Gastroesophageal sphincter (tissue), 3 donors: ENCODE results near the gene RARRES2.

Source experiments
- POLR2AphosphoS5 ChIP-seq: sonication (generic); formaldehyde crosslinking; IDR thresholded peaks from one replicate; pipeline ENCODE4 v1.6.1; 2017; ENCODE audit warnings: antibody characterized with exemption
- TF ChIP-seq, protein P1 (sequence below), 4 experiments: fragments of 200-600 bp in 2 of 4; fragments of 450-650 bp in 2 of 4; sonication (generic) in 1 of 4; IDR thresholded peaks; one replicate each; pipeline ENCODE4 v1.5.1; 2017 to 2019; ENCODE audit warnings: antibody characterized with exemption in 4 of 4, mild to moderate bottlenecking in 2 of 4, moderate library complexity in 2 of 4

DNA sequence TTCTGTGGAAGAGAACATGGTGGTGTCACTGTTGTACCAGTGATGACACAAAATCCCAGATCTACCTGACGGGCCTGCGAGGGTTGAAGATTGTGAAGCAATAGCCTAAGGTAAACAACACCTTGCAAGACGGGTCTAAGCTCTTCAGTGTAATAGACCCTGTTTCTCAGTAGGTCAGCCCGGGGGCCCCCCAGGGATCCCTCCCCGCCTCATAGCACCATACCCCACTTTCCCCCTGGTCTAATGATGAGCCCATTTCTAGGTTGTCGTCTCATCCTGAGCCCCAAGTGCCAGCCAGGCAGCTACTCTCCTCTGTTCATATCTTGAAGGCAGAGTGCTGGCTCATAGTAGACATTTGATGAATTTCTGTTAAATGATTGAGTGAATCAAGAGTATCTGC is 15.5 kb downstream of the RARRES2 start:
- TF ChIP-seq, protein P1, sequence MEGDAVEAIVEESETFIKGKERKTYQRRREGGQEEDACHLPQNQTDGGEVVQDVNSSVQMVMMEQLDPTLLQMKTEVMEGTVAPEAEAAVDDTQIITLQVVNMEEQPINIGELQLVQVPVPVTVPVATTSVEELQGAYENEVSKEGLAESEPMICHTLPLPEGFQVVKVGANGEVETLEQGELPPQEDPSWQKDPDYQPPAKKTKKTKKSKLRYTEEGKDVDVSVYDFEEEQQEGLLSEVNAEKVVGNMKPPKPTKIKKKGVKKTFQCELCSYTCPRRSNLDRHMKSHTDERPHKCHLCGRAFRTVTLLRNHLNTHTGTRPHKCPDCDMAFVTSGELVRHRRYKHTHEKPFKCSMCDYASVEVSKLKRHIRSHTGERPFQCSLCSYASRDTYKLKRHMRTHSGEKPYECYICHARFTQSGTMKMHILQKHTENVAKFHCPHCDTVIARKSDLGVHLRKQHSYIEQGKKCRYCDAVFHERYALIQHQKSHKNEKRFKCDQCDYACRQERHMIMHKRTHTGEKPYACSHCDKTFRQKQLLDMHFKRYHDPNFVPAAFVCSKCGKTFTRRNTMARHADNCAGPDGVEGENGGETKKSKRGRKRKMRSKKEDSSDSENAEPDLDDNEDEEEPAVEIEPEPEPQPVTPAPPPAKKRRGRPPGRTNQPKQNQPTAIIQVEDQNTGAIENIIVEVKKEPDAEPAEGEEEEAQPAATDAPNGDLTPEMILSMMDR (IDR thresholded peaks at IDR 0.05) = no peak
- TF ChIP-seq POLR2AphosphoS5 = no peak
